IPS-NIHi11 (cell line): ENCODE results near the gene ADGRV1.
A peak's percentile ranks its signal among the peaks of the same experiment; 100 is the strongest.
"Not testable (repeated sequence)": the region's sequence is repeated elsewhere in the genome, so short reads cannot be mapped to it uniquely, and the experiment has no call there.

Source experiments
- DNase-seq: peaks from one replicate; pipeline ENCODE4 v3.0.0; 2012; ENCODE audit warnings: mixed read lengths, low spot score

Gene ADGRV1

DNA sequence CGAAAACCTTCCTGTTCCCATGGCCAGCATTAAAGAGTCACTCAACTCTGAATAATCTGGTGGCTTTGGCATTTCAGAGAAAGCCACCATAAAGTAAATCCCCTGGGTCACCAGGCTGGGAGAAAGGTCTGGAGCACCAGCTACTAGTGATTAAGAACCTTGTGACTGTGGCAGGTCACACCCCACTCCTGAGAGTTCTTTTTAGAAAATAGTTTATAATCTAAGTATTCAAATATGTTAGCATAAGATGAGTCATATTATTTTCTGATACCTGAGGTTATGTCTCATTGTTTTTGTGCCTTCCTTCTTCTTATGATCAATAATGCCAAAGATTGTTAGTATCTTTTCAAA is 472.8 kb downstream of the ADGRV1 start:
- DNase-seq, result no peak

- no peak for DNase-seq
Observed at GRCh38 chr5:91032125-91032524, 473.5 kb downstream of the ADGRV1 start.

DNA sequence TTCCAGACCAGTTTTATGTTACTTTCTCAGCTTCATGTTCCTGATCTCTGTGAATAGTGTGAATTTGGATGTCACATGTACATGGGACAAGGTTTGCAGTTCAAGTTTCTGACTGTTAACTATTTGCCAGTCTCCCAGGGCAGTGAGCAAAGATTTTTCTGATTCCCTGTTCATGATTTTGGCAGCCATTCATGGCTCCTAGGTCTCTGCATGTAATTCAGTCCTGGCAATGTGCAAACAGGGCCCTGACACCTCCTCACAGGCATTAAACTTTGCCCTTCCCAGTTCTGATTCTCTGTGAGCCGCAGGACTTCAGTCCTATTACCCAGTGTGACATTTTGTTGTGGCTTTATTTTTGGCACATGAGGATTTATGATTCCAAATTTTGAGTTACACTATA is 474.8 kb downstream of the ADGRV1 start:
- DNase-seq, result no peak

DNA sequence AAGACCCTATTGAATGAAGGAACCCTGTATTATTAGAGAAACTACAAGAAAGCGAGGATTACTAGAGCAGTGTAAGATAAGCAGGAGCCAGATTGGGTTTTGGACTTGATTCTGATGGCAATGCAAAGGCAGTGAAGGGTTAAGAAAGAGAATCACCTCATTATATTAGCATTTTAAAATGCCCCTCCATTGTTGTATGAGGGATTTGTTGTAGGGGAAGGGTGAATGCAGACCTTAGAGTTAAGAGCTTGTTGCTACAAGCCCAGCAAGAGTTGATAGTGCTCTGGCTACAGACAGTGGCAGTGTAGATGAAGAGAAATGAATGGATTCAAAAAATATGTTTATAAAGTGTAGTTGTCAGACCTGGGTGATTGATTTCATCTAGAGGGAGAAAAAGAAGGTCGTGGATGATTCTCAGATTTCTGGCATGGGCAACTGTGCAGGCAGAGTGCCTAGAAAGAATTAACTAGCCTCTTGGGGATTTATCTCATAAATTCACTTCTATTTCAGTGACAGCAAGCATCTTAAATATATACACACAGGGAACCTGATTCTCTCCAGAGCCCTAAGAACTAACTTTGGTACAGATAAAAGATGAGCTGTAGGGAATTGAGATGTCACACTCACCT is 479.7 kb downstream of the ADGRV1 start:
- peak; percentile 29 for DNase-seq

DNA sequence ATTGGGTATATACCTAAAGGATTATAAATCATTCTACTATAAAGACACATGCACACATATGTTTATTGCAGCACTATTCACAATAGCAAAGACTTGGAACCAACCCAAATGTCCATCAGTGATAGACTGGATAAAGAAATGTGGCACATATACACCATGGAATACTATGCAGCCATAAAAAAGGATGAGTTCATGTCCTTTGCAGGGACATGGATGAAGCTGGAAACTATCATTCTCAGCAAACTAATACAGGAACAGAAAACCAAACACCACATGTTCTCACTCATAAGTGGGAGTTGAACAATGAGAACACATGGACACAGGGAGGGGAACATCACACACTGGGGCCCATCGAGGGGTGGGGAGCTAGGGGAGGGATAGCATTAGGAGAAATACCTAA is 482.5 kb downstream of the ADGRV1 start:
- DNase-seq, result not testable (repeated sequence)

GRCh38 chr5:91042247-91042935 is 483.8 kb downstream of the ADGRV1 start:
- DNase-seq, result no peak

DNA sequence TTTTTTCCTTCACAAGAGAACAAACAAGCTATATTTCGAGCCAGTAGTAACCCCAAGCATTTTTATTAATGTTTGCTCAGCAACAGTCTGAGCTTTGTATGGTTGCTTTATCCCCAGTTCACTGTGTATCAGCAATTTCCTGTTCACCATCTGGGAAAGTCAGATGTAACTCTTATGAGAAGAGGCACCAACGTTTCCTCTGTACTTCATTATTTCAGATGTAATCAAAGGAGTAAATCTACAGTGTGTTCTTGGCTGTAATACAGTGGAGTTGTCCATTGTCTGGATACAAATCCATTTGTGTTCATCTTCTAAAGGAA is 484.3 kb downstream of the ADGRV1 start:
- DNase-seq, result no peak

GRCh38 chr5:91048073-91048472 is 489.5 kb downstream of the ADGRV1 start:
- DNase-seq, result no peak

DNA sequence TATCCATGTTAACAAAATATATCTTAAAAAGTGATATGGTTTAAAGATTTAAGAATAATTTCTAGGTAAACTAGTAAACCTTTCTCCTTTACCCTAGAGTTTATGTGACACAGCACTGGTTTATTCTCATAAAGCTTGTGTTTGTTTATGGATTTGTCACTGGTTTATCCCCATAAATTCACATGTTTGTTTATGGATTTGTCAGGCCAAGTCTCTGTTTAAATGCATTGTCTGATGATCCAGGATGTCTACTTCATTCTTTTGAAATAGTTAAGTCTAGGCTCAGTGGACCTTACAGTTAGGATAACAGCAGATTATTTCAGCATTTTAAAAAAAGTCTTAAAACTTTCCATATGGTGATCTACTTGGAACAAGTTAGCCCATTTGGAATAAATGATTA is 490.5 kb downstream of the ADGRV1 start:
- no peak for DNase-seq

- no peak for DNase-seq
Observed at GRCh38 chr5:91049800-91050199, 491.2 kb downstream of the ADGRV1 start.

- DNase-seq, result not testable (repeated sequence)
Observed at GRCh38 chr5:91052411-91052810, 493.8 kb downstream of the ADGRV1 start.

- no peak for DNase-seq
Observed at GRCh38 chr5:91052977-91053740, 494.6 kb downstream of the ADGRV1 start.

- DNase-seq, result no peak
Observed at GRCh38 chr5:91053741-91054025, 495.1 kb downstream of the ADGRV1 start.

DNA sequence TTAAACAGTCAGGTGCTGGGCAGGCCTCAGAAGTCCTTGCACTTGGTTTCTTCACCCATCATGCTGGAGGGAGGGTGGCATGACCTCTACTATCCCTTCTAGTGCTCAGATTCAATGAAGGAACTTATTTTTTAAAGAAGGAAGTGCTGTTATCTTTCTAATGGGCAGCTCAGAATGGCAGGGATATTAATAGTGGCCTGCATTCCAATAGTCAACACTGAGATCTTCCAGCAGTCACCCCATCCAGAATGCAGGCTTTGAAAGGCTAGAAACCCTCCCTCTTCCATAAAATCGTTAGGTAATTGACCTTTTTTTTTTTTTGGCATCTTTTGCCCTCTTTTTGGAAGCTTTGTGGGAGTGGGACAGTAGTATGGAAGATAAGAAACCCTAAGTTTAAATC is 499.6 kb downstream of the ADGRV1 start:
- DNase-seq, result no peak

DNA sequence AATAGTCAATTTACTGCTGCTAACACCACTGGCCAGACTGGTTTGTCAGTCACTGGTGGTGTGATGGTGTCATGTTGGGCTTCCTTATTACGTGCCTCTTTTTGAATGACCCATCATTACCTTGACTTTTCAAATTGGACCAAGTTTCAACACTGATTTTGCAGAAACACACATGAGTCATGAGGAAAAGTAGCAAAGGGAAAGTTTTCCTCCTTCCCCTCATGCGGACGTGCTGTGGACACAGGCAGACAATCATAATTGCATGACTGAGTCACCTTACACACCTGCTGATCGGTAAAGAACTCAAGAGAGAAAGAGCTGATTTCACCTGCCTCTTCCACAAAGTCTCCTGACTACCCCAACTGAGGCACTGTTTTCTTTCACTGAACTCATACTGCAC is 500.0 kb downstream of the ADGRV1 start:
- no peak for DNase-seq

DNA sequence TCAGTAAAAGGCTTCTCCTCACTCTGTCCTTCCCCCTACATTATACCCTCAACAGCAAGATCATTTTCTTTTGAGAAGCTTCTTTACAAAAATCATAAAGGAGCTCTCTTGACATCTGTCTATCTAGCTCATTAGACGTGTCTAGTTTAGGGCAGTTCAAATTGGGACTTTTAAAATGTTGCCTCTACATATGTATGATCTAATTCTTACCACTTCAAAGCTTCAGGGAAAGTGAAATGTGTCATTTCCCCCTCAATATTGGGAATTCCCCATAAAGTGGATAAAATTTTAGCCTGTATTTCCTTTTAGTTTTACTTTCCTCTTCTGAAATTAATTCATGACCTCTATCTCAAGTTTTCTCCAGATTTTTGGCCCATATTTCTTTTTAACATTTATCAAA is 500.8 kb downstream of the ADGRV1 start:
- no peak for DNase-seq

DNA sequence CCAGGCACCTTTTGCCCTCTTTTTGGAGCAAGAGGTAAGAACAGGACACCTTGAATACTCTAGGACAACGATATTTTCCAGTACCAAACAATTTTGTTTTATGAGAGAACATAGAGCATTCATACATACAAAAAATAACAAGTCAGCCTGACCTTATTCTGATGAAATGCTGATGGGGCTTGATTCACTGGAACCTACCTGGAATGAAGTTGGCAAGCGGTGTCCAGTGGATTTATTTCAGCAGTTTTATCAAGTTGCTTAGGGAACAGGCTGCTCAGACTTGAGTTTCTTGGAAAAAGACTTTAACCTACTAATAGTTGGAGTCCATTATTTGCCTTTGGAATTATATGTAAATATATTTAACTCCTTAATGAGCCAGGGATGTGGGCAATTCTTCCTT is 502.5 kb downstream of the ADGRV1 start:
- DNase-seq, result no peak

DNA sequence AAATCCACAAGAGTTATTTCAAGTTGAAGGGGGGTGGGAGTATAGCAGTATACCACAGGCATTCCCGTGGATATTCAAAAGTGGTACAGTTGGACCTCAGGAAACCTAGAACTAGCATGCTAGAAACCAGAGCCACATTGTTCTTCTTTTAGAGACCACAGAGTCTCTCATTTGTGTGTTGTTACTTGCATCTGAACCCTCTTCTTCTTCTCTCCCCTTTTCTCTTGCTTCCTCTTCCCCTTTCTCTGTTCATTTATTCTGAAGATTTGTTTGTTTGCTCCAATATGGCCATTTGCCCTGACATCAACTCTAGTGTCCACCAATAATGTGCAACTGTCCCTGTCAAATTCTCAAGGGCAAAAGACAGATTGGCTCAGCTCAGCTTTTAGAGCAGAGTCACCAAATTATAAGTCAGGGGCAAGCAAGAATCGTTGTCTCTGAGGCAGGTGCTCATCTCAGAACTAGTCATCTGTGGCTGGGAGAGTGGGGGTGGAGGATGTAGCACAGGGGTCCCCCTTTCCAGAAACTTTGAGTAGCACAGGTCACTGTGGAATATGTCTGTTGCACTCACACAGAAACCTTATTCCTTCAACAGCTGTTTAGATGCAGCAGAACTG is 503.5 kb downstream of the ADGRV1 start:
- DNase-seq, result no peak

- DNase-seq, result not testable (repeated sequence)
Observed at GRCh38 chr5:91063098-91063690, 504.6 kb downstream of the ADGRV1 start.

DNA sequence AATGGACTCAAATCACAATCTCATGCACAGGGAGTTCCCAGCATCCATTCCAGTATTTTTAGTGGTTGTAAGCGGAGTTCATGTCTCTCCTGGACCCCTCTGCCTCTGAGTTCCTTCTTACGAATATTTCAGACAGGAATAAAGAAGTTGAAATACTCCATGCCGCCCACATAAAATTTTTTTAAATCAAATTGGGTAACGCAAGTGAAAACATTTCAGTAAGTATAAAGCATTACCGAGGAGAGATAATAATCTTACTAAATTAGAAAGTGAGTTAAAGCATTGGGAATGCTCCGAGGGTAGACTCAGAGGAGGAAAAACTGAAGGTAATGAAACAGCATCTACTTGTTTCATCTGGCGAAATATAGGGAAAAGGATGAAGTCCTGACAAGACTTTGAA is 506.9 kb downstream of the ADGRV1 start:
- no peak for DNase-seq

- no peak for DNase-seq
Observed at GRCh38 chr5:91069364-91069763, 510.8 kb downstream of the ADGRV1 start.

DNA sequence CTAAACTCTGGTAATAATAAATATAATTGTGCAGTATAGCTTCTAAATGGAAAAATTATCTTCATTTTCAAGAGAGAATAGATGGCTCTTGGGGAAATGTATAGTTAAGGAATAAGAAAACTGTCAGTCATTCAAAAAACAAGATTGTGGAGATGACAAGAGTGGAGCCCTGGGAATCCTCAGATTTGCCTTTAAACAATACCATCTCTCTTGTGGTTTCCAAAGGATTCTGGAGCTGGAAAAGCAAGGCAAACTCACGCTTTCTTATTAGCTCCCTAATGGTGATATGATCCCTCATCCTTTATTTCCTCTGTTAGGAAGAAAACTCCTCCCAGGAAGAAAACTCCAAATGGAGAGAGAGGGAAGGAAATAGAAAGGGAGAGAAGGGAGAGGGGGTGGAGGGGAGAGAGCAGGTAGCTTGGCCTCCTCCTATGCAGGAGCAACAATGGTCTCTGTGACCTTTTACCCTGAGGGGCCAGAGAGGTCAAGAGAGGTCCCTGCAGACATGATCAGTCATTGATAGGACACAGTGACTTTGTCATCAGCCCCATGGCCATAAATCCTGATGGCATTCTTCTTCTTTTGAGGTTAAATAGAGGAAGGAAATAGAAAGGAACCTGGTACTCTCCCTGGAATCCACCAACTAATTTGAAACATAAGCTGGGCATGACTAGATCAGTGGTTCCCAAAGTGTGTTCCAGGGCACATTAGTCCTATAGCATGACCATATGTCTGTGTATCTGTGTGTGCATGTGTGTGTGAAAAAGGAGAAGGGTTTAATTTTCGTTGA is 512.4 kb downstream of the ADGRV1 start:
- DNase-seq, result no peak
